Adrenal gland (tissue), 5 donors: ENCODE data around the gene C1QTNF8.

Experiments
- CTCF ChIP-seq, 6 experiments: fragments of 450-650 bp in 4 of 6; fragments of 200-600 bp in 2 of 6; sonication (generic) in 1 of 6; IDR thresholded peaks; 1 replicate in 5 of 6; 2 replicates in 1 of 6; pipeline versions ENCODE4 v1.5.1 to v1.8.0; 2016 to 2021; ENCODE audit warnings: antibody characterized with exemption in 6 of 6, mild to moderate bottlenecking in 2 of 6, moderate library complexity in 1 of 6
- POLR2A ChIP-seq, 2 donors: fragments of 450-650 bp; IDR thresholded peaks; one replicate each; pipeline ENCODE4 v1.6.1; 2017; ENCODE audit warnings: antibody characterized with exemption in 2 of 2, mild to moderate bottlenecking in 2 of 2, moderate library complexity in 1 of 2
- donor health status: DM: no; HTN: no; CAD: no.

DNA sequence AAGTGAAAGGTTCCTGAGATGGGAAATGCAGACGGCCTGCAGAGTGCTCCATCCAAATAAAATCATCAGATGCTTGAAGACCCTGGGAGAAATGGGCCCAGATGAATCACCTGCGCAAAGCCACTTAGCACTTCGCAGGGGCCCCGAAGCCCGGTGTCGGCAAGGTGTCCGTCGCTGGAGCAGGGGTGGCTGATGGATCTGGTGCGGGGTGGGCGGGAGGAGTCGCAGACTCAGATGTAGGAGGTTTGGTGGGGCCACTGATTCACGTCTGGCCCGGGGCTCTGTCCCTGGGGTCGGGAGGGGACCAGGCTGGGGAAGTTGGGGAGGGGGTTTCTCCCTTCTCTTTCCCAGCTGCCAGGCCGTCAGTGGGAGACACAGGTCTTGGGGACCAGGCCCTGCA lies 45.1 kb downstream of the C1QTNF8 start:
- TF ChIP-seq POLR2A (IDR thresholded peaks at IDR 0.05) (no peak), CTCF (IDR thresholded peaks at IDR 0.05) (no peak)
